Karpas-422 (cell line): ENCODE measurements around the gene PLCE1. TPM values are rescaled to one million over a fixed set of nuclear protein-coding genes. Genes with fewer than 3 reads are reported as not detected.

Experiments used
- DNase-seq: peaks from one replicate; pipeline ENCODE4 v3.0.0-alpha.2; 2015
- H2AFZ ChIP-seq: fragments of 200-600 bp; sonication (generic); 2 replicates; pipeline ENCODE4 v1.6.1; 2014; ENCODE audit warnings: antibody characterized with exemption, low read length, mixed read lengths
- H3K27ac ChIP-seq: fragments of 200-600 bp; sonication (generic); 2 replicates; pipeline ENCODE4 v1.5.1; 2014; ENCODE audit warnings: mild to moderate bottlenecking, low read length, moderate library complexity
- H3K27me3 ChIP-seq: fragments of 200-600 bp; sonication (generic); 2 replicates; pipeline ENCODE4 v1.6.1; 2014; ENCODE audit warnings: low read length, mixed read lengths
- H3K36me3 ChIP-seq: fragments of 200-600 bp; sonication (generic); 2 replicates; pipeline ENCODE4 v1.6.1; 2014; ENCODE audit warnings: low read length, mixed read lengths; ENCODE audit not compliant: insufficient read depth
- H3K4me1 ChIP-seq: fragments of 200-600 bp; sonication (generic); 2 replicates; pipeline ENCODE4 v1.6.1; 2014; ENCODE audit warnings: mild to moderate bottlenecking, low read length, mixed read lengths
- H3K4me2 ChIP-seq: fragments of 200-600 bp; sonication (generic); 2 replicates; pipeline ENCODE4 v1.6.1; 2014; ENCODE audit warnings: low read length, low read depth, mild to moderate bottlenecking; ENCODE audit not compliant: poor library complexity, severe bottlenecking
- H3K4me3 ChIP-seq: fragments of 200-600 bp; sonication (generic); 2 replicates; pipeline ENCODE4 v1.5.1; 2014; ENCODE audit warnings: mild to moderate bottlenecking, antibody characterized with exemption, low read length, mixed read lengths
- H3K79me2 ChIP-seq: fragments of 200-600 bp; sonication (generic); 2 replicates; pipeline ENCODE4 v1.6.1; 2014; ENCODE audit warnings: mild to moderate bottlenecking, low read length, mixed read lengths
- H3K9ac ChIP-seq: fragments of 200-600 bp; sonication (generic); 2 replicates; pipeline ENCODE4 v1.6.0; 2014; ENCODE audit warnings: low read length
- H3K9me2 ChIP-seq: fragments of 200-600 bp; sonication (generic), shearing (Covaris generic); replicated peaks from 2 replicates; pipeline ENCODE4 v1.6.0; 2014; ENCODE audit warnings: mild to moderate bottlenecking, low read length, moderate library complexity; ENCODE audit not compliant: insufficient read depth
- H3K9me3 ChIP-seq: fragments of 300-700, 200-600 bp; sonication (generic); 2 replicates; pipeline ENCODE4 v1.6.1; 2014; ENCODE audit warnings: low read length, mixed read lengths
- H4K20me1 ChIP-seq: fragments of 200-600 bp; sonication (generic); 2 replicates; pipeline ENCODE4 v1.6.1; 2014; ENCODE audit warnings: mild to moderate bottlenecking, antibody characterized with exemption, low read length, low read depth; ENCODE audit not compliant: insufficient read depth
- total RNA-seq: library from RNA; depleted of rRNA; stranded (reverse); fragments of >200 nt; shearing (Covaris generic); gene quantifications from 2 replicates; pipeline ENCODE4 v1.2.3, GENCODE V29; 2014; ENCODE audit warnings: low replicate concordance

Gene PLCE1
- total RNA-seq, 1 experiment from 2014 or later: not detected

GRCh38 chr10:93977442-93977841 is 16.3 kb upstream of the PLCE1 start:
- H3K27ac ChIP-seq: no peak overlapping the region
- no peak for DNase-seq
- no peaks in the 10 kb centered on the region for H3K9me2 ChIP-seq
- no peak overlapping the region for H3K4me2 ChIP-seq
- no peak overlapping the region for H3K4me3 ChIP-seq
- no peak overlapping the region for H2AFZ ChIP-seq
- no peaks in the 10 kb centered on the region for H3K9me3 ChIP-seq
- no peaks in the 10 kb centered on the region for H4K20me1 ChIP-seq
- no peaks in the 10 kb centered on the region for H3K4me1 ChIP-seq
- H3K79me2 ChIP-seq: no peaks in the 10 kb centered on the region
- H3K36me3 ChIP-seq: no peaks in the 10 kb centered on the region
- H3K27me3 ChIP-seq: no peaks in the 10 kb centered on the region
- no peak overlapping the region for H3K9ac ChIP-seq

- no peaks in the 10 kb centered on the region for H3K4me1 ChIP-seq
- H3K79me2 ChIP-seq: no peaks in the 10 kb centered on the region
- H3K9ac ChIP-seq: no peak overlapping the region
- H4K20me1 ChIP-seq: no peaks in the 10 kb centered on the region
- no peak for DNase-seq
- H3K9me2 ChIP-seq: no peaks in the 10 kb centered on the region
- no peaks in the 10 kb centered on the region for H3K36me3 ChIP-seq
- H3K4me2 ChIP-seq: no peak overlapping the region
- no peak overlapping the region for H3K27ac ChIP-seq
- H3K27me3 ChIP-seq: no peaks in the 10 kb centered on the region
- no peaks in the 10 kb centered on the region for H3K9me3 ChIP-seq
- no peak overlapping the region for H2AFZ ChIP-seq
- H3K4me3 ChIP-seq: no peak overlapping the region
These were observed 13.2 kb upstream of the PLCE1 start for GRCh38 chr10:93980486-93980885.

- Histone ChIP-seq H3K79me2 (no peaks in the 10 kb centered on the region), H3K27ac (no peak overlapping the region), H3K4me3 (no peak overlapping the region), H3K9ac (no peak overlapping the region), H3K4me2 (no peak overlapping the region), H3K9me3 (no peaks in the 10 kb centered on the region), H3K4me1 (no peaks in the 10 kb centered on the region), H2AFZ (no peak overlapping the region), H3K9me2 (no peaks in the 10 kb centered on the region), H3K27me3 (no peaks in the 10 kb centered on the region), H4K20me1 (no peaks in the 10 kb centered on the region), H3K36me3 (no peaks in the 10 kb centered on the region)
- no peak for DNase-seq
These were observed 2.6 kb upstream of the PLCE1 start for GRCh38 chr10:93991114-93991513.

- Histone ChIP-seq H3K79me2 (no peaks in the 10 kb centered on the region), H3K9me3 (no peaks in the 10 kb centered on the region), H3K4me2 (no peak overlapping the region), H3K4me3 (no peak overlapping the region), H3K4me1 (no peaks in the 10 kb centered on the region), H3K9me2 (no peaks in the 10 kb centered on the region), H4K20me1 (no peaks in the 10 kb centered on the region), H3K27me3 (no peaks in the 10 kb centered on the region), H3K9ac (no peak overlapping the region), H3K36me3 (no peaks in the 10 kb centered on the region), H3K27ac (no peak overlapping the region), H2AFZ (no peak overlapping the region)
- no peak for DNase-seq
These were observed 2.0 kb upstream of the PLCE1 start for GRCh38 chr10:93991596-93992284.

GRCh38 chr10:93992400-93993030 is 1.2 kb upstream of the PLCE1 start:
- DNase-seq: no peak
- H3K4me3 ChIP-seq: no peak overlapping the region
- no peak overlapping the region for H3K4me2 ChIP-seq

GRCh38 chr10:93993414-93993781 is 333 bp upstream of the PLCE1 start:
- H3K9me2 ChIP-seq: no peaks in the 10 kb centered on the region
- H3K4me1 ChIP-seq: no peaks in the 10 kb centered on the region
- H4K20me1 ChIP-seq: no peaks in the 10 kb centered on the region
- DNase-seq: no peak
- H3K27me3 ChIP-seq: no peaks in the 10 kb centered on the region
- H3K36me3 ChIP-seq: no peaks in the 10 kb centered on the region
- no peak overlapping the region for H3K9ac ChIP-seq
- H3K9me3 ChIP-seq: no peaks in the 10 kb centered on the region
- no peak overlapping the region for H2AFZ ChIP-seq
- no peaks in the 10 kb centered on the region for H3K79me2 ChIP-seq
- H3K4me2 ChIP-seq: no peak overlapping the region
- no peak overlapping the region for H3K4me3 ChIP-seq
- H3K27ac ChIP-seq: no peak overlapping the region

More at GRCh38 chr10:93992400-93993030, 1.2 kb upstream of the PLCE1 start:
- Histone ChIP-seq H3K9me2 (no peaks in the 10 kb centered on the region), H3K27ac (no peak overlapping the region), H2AFZ (no peak overlapping the region), H4K20me1 (no peaks in the 10 kb centered on the region), H3K4me1 (no peaks in the 10 kb centered on the region), H3K9me3 (no peaks in the 10 kb centered on the region), H3K79me2 (no peaks in the 10 kb centered on the region), H3K9ac (no peak overlapping the region), H3K36me3 (no peaks in the 10 kb centered on the region), H3K27me3 (no peaks in the 10 kb centered on the region)

GRCh38 chr10:93994438-93994801 is 689 bp downstream of the PLCE1 start:
- no peaks in the 10 kb centered on the region for H3K27me3 ChIP-seq
- H3K9me2 ChIP-seq: no peaks in the 10 kb centered on the region
- no peaks in the 10 kb centered on the region for H4K20me1 ChIP-seq
- no peak overlapping the region for H3K4me3 ChIP-seq
- H2AFZ ChIP-seq: no peak overlapping the region
- no peaks in the 10 kb centered on the region for H3K36me3 ChIP-seq
- no peaks in the 10 kb centered on the region for H3K79me2 ChIP-seq
- no peak for DNase-seq
- no peak overlapping the region for H3K4me2 ChIP-seq
- no peaks in the 10 kb centered on the region for H3K9me3 ChIP-seq
- H3K27ac ChIP-seq: no peak overlapping the region
- no peak overlapping the region for H3K9ac ChIP-seq
- no peaks in the 10 kb centered on the region for H3K4me1 ChIP-seq

GRCh38 chr10:93995182-93995581 is 1.5 kb downstream of the PLCE1 start:
- Histone ChIP-seq H3K4me1 (no peaks in the 10 kb centered on the region), H3K4me2 (no peak overlapping the region), H3K9me3 (no peaks in the 10 kb centered on the region), H3K36me3 (no peaks in the 10 kb centered on the region), H3K4me3 (no peak overlapping the region), H3K27ac (no peak overlapping the region), H3K27me3 (no peaks in the 10 kb centered on the region), H3K9ac (no peak overlapping the region), H4K20me1 (no peaks in the 10 kb centered on the region), H3K9me2 (no peaks in the 10 kb centered on the region), H3K79me2 (no peaks in the 10 kb centered on the region), H2AFZ (no peak overlapping the region)
- no peak for DNase-seq
